Measurements from ENCODE around the gene RAI1.

GRCh38 chr17:17852930-17853329, 171.7 kb downstream of the RAI1 start:
- TF ChIP-seq CTCF (IDR thresholded peaks at IDR 0.05; ENCODE audit: insufficient read depth, low read depth, low read length) (no peak), EZH2 (IDR thresholded peaks at IDR 0.05; ENCODE audit: insufficient read depth, low read length) (no peak)
